NOMO-1 treated with DMSO at 0.1 percent for 48 hours (cell line): Measurements from ENCODE around the gene GRIK5.
"Not testable (repeated sequence)": the region's sequence is repeated elsewhere in the genome, so short reads cannot be mapped to it uniquely, and the experiment has no call there.

Source experiments
- DNase-seq: peaks from one replicate; lab custom pipeline; 2025; ENCODE audit not compliant: unreplicated experiment; lab: John Stamatoyannopoulos, UW

GRIK5 gene

DNA sequence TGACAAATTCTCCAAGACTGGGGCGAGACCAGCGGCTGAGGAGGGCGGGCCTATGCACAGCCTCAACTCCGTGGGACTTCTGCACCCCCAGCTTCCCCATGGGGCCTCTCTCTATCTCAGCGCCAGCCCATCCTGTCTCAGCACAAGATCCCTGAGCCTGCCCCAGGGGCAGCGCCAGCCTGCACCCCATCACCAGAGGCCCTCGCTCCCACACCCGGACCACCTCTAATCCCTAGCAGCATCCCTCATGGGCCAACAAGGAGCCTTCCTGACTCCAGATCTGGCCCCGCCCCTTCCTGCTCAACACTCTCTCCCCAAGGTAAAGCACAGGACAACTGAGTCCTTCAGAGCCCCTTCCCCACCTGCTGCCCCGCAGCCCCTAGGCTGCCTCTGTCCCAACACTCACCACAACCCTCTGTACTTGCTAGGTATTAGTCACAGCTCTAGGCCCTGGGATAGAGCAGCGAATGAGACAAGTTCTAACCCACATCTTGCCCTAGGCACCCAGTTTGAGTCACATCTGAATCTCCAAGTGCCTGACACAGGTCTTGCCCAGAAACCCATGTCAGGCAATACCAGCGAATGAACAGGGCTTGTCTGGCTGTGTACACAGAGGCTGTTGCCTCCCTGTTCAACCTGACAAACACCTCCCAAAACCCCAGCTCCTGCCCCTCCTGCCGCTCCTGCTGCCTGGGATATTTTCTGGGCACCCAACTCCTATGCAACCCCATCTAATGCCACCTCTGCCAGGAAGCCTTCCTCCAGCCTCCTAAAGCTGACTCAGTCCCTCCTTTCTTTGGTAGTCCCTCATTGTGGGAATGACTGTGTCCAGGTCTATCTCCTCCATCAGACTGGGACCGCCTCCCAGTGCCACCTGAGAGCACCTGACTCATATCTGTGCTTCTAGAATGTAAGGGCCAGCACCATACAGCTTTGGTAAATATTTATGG is 18.6 kb downstream of the GRIK5 start:
- DNase-seq = no peak

DNA sequence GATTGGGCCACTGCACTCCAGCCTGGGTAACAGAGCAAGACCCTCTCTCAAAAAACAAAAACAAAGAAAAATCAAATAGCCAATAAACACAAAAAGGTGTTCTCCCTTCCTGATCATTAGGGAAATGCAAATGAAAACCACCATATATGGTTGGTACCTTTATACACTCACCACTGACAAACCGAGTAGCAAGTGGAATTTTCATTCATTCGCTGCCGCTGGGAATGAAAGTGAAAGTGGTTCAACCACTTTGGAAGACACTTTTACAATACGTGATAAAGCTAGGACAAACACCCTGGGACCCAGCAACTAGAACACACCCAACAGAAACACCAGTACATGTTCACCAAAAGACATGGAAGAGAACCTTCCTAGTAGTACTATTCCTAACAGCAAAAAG is 21.0 kb downstream of the GRIK5 start:
- peak; percentile 5 for DNase-seq

DNA sequence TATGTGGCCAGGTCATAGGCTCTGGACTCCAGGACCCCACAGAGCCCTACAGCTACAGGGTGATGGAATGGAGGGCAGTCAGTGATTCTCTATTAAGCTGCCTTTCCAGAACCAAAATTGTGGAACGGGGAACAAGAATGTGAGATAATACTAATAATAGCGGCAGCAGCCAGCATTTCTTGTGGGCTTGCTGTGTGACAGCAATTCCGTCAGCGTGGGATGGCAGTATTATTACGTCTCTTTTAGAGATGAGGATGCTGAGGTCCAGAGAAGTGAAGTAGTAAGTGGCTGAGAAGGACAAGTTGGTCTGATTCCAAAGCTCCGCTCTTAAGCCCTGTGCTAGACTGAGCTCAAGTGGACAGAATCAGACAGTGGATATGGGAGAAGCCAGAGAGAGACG is 24.4 kb downstream of the GRIK5 start:
- DNase-seq = no peak

DNA sequence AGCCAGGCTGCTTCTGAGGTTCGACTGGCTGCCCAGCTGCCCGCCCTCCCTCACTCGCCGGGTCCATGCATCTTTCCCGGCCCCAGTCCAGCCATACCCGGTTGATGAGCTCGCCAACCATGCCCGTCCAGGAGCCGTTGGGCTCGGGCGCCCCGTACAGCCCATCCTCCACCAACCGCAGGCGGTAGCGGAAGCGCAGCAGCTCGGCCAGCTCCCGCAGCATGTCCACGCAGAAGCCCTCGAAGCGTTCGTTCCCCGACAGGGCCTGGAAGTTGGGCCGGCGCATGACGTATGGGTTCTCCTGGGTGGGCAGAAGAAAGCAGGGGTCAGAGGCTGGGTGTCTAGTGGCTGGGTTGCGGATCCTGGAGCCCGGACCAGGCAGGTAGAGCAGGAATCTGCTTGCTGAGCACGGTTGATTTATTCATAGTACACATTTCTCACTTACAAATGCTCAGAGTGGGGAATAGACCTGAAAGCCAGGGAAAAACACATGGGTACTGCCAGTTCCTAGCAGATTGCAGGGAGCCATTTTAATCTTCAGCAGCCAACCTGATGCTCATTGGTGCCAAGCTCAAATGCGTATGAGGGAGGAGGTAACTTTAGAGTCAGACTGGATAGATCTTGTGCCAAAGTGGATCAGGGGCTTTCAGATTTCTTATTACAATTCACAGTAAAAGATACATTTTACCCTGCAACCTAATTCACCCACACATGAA is 27.4 kb downstream of the GRIK5 start:
- no peak for DNase-seq

DNA sequence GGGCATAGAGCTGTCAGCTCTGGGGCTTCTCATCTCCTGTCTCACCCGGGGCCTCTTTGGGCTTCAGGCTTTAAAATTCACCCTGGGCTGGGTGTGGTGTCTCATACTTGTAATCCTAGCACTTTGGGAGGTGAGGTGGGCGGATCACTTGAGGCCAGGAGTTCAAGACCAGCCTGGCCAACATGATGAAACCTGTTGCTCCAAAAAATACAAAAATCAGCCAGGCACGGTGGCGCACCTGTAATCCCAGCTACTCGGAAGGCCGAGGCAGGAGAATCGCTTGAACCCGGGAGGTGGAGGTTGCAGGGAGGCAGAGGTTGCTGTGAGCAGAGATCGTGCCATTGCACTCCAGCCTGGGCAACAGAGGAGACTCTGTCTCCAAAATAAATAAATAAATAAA is 29.5 kb downstream of the GRIK5 start:
- DNase-seq = not testable (repeated sequence)

DNA sequence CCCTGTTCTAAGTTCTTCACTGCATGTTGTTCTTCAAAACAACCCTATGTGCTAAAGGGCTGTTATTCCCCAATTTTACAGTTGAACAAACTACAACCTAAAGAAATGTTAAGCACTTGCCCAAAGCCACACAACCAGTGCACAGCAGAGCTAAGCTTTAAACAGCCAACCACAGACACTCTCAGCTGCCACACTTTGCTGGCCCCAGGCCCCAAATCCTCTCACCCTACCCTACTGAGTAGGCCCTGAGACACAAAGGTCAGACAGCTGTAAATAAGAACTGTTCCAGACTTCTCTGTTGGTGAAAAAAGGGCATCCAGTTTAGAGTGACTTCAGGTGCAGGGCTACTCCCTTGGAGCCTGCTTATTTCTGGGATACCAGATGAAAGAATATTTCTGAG is 30.0 kb downstream of the GRIK5 start:
- DNase-seq = no peak

DNA sequence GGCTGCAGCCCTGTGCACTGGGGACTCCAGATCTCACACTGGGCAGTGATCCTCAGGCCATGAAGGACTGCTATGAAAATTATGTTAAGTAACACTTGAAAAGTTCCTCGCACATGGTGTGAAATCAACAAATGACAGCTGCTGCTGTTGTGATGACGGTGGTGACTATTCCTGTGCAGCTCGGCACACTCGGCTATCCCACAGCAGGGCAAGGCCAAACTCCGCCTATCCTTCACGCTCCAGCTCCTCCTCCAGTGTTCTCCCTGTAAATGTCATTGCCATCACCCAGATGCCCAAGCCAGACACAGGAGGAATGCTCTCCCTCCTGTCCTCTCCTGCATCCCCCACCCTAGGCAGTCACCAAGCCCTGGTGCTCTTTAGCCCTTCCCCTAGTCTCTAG is 31.3 kb downstream of the GRIK5 start:
- no peak for DNase-seq

DNA sequence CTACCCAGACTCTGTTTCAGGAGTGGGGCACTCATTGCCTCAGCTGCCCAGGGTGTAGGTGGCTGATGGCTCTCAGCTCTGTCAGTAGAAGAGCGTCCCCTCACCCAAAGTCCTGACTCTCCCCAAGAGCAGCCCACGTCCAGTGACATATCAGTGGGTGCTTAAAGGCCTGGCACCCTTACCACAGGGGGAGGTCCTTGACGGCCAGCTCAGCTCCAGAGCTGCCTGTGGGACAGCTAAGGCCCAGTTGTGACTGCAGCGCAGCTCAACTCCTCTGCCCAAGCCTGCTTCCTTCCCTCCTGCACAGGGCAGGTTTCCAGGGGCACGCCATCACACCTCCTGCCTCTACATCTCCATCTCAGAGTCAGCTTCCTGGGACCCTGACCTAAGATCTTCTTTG is 32.4 kb downstream of the GRIK5 start:
- no peak for DNase-seq

DNA sequence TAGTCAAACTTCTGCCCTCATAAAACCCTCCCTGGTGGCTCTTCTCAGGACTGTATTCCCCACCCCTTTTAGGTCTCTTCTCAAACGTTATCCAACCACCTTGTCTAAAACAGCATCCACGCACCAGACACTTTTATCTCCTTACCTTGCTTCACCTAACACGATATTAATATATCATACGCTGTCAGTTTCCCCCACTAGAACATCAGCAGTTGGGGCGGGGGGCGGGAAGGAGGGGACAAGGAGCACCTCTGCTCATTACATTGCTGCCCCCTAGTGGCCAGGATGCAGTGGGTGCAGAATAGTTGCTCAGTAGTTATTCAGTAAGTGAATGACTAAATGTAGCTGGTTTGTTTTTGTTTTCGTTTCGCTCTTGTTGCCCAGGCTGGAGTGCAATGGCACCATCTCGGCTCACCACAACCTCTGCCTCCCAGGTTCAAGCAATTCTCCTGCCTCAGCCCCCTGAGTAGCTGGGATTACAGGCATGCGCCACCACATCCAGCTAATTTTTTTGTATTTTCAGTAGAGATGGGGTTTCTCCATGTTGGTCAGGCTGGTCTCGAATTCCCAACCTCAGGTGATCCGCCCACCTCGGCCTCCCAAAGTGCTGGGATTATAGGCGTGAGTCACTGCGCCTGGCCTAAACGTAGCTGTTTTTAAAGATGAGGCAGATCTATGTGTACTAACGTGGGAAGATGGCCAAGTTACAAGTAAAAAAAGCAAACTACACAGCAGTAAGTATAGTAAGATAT is 35.2 kb downstream of the GRIK5 start:
- DNase-seq = peak; percentile 57

DNA sequence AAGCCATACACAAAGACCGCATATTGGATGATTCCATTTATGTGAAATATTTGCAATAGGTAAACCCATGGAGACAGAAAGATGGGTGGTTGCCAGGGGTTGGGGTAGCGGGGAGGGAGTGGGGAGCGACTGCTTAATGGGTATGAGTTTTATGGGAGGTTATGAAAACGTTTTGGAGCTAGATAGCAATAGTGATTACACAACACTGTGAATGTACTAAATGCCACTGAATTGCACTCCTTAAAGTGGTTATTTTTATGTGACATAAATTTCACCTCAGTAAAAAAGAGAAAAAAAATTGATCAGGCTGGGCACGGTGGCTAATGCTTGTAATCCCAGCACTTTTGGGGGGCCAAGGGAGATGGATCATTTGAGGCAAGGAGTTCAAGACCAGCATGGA is 36.6 kb downstream of the GRIK5 start:
- no peak for DNase-seq

DNA sequence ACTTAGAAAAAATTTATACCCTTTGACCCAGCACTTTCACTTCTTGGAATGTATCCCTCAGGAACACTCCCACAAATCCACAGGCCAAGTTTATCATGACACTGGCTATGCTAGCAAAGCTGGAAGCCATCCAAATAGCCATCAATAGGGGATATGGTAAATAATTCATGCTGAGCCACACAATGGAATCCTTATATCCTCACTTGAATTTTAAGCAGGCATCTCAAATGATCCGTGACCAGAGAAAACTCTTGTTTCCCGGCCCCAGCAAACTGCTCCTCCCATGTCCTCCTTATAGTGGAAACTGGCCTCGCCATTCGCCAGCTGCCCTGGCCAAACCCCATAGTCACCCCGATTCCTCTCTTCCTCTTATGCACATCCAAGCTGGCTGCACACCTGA is 37.6 kb downstream of the GRIK5 start:
- DNase-seq = no peak

DNA sequence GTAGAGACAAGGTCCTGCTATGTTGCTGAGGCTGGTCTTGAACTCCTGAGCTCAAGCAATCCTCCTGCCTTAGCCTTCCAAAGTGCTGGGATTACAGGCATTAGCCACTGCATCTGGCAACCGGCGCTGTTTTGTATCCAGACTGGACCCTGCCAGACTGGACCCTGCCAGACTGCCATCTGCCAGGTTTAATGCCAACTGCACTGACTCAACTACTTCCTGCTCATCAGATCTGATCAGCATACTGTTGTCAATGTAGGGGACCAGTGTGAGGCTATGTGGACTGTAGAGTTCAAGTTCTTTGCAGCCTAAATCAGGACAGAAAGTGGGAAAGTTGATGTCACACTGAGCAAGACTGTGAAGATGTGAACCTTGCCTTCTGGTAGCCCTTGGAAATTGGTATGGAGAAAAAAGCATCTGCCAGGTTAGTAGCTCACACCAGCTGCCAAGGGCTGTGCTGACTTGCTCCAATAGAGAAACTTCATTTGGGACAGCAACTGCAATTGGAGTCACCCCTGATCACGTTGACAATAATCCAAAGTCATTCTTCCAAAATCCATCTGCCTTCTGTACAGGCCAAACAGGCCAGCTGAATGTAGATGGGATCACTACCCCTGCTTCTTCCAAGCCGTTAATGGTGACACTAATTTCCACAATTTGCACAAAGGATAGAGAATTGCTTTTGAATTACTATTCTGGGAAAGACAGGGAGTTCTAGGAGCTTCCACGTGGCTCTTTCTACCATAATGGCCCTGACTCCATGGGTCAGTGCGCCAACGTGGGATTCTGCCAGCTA is 39.2 kb downstream of the GRIK5 start:
- no peak for DNase-seq

DNA sequence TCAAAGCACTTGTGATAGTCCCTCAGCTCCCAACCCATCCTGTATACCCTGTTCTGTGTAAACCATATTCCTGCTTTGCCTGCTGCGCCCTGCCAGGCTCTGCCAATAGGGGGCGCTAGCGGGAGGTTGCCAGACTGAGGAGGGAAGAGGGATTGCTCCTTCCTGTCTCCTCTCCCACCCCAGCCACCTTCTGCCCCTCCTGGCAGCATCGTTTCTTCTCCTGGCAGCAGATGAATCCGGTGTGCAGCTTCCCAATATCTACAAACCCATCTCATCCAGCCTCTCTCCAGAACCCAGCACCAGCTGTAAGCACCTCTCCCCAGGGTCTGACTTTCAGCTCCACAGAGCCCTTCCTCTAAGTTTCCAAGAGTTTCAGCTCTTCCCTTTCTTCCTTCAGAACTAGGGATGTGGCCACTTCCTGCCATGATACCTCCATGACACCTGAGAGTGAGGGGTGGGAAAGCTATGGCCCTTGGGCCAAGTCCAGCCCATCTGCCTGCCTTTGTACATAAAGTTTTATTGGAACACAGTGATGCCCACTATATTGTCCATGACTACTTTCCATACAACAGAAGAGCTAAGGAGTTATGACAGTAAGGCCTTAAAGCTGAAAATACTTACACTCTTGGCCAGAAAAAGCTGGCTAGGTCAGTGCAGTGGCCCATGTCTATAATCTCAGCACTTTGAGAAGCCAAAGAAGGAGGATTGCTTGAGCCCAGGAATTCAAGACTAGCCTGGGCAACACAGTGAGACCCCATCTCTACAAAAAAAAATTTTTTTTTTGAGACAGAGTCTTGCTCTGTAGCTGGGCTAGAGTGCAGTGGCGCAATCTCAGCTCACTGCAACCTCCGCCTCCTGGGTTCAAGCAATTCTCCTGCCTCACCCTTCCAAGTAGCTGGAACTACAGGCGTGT is 41.4 kb downstream of the GRIK5 start:
- no peak for DNase-seq

DNA sequence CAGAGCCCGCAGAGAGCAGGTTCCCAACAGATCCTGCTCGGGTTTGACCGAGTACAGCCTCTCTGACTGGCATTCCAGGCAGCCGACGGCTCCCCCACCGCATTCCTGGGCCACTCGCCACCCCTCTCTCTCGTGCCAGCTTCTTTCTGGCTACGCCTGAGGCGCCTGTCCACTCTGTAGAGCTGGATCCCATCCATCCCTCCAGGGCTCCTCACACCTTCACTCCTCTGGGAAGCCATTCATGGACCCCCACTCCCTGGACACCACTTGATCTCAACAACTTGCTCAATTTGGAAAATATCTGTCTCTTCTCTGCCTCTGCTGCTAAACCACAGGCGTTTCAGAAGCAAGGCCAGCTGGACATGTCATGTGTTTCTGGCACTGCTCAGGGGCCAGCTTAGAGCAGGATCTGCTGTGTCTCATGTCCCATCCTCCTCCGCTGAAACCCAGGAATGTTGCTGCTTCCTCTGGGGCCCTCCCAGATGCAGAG is 45.3 kb downstream of the GRIK5 start:
- no peak for DNase-seq

DNA sequence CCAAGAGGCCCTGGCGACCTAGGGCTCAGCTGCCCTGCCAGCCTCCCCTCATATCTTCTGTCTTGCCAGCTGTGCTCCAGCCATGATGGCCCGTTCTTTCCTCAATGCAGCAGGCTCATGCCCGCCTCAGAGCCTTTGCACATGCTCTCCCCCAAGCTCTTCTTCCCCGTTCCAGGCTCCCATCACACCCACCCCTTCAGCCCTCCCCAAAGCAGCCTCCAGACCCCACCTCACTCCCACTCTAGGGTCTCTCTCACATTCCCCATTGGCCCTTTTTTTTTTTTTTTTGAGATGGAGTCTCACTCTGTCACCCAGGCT is 46.1 kb downstream of the GRIK5 start:
- DNase-seq = no peak

DNA sequence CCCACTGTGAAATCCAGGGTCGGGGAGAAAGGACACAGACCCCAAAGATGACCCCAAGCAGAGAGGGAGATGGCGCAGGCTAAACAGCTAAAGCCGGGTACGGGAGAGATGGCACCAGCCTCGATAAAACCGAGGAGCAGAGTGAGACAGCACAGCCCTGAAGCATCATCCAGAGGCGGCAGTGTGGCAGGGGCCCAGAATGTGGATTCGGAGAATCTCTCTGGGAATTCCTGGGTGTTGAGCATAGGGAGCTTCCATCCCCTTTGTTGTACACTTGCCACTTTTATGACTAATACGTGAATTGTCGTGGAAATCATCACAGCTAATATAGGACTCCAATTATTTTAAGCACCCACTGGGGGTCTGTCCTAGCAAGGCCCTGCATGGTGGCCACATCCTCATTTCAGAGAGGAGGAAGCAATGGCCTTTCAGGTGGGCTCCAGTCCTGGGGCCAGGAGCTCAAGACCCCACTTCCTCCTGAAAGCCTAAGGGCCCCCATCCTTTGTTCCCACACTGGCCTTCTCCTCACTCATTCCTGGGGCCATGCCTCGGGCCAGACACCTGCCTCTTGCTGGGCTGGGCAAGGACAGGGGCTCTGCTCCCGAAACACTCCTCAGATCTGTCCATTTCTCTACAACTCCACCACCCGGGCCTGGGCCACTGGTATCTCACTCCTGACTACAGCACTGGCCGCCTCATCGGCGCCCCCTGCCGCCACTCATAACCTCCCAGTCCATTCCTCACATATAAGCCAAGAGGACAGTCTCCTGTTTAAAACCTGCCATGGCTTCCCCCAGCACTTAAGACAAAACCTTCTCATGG is 46.7 kb downstream of the GRIK5 start:
- no peak for DNase-seq

DNA sequence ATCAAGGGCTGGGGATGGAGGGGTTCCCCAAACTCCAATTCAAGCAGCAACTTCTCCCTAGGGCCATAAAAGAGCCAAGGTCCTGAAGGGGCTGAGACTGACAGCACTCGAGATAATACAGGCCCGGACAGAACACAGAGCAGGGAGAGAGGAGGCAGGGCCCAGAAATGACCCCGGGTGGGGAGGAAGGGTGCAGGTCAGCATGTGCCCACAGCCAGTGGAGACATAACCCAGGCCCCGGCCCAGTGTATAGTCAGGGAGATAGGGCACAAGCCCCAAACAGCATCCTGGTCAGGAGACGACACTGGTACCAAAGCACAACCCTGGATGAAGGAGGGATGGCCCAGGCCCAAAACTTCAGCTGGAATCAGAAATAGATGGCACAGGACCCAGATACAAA is 47.4 kb downstream of the GRIK5 start:
- no peak for DNase-seq

DNA sequence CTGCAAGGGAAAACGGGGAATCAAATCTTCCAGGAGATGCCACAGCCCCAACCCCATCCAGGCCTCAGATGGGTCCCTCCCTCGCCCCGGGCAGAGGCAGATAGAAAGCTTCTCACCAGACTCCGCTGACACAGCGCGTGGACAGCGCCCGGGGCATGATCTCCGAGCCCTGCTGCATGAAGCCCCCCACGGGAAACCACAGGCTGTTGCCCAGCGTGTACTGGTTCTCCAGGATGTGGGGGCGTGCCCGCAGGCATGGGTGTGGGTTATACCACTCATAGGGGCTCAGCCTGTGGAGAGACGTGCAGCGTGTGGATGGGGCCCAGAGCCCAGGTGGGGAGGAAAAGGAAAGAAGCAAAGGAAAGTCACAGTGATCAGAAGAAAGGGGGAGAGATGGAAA is 48.8 kb downstream of the GRIK5 start:
- DNase-seq = no peak
